ENCODE measurements around the gene PYURF.

Gene PYURF

GRCh38 chr4:88503344-88503743 lies 20.2 kb downstream of the PYURF start:
- no peak for FAIRE-seq

- no peak for FAIRE-seq
These were observed 25.6 kb downstream of the PYURF start for GRCh38 chr4:88497859-88498409.

GRCh38 chr4:88489100-88489761 lies 34.3 kb downstream of the PYURF start:
- FAIRE-seq: no peak

- no peak for FAIRE-seq
These were observed 42.0 kb downstream of the PYURF start for GRCh38 chr4:88481537-88481936.

GRCh38 chr4:88478247-88478646 lies 45.3 kb downstream of the PYURF start:
- no peak for FAIRE-seq

- FAIRE-seq: no peak
These were observed 46.2 kb downstream of the PYURF start for GRCh38 chr4:88477229-88477860.
